Neural progenitor cell (in vitro differentiated cells): ENCODE data around the gene TOMM7.
"Not testable (repeated sequence)": the region's sequence is repeated elsewhere in the genome, so short reads cannot be mapped to it uniquely, and the experiment has no call there.

Experiments
- CTCF ChIP-seq: fragments of 200-600 bp; sonication (generic); IDR thresholded peaks from 2 replicates; pipeline ENCODE4 v1.5.1; 2017; ENCODE audit warnings: antibody characterized with exemption, mild to moderate bottlenecking
- EZH2 ChIP-seq: fragments of 200-600 bp; sonication (generic); IDR thresholded peaks from 2 replicates; pipeline ENCODE4 v1.6.1; 2017; ENCODE audit warnings: antibody characterized with exemption, mild to moderate bottlenecking, moderate library complexity
- EZH2phosphoT487 ChIP-seq: fragments of 200-600 bp; sonication (generic); IDR thresholded peaks from 2 replicates; pipeline ENCODE4 v1.6.1; 2017; ENCODE audit warnings: antibody characterized with exemption

GRCh38 chr7:22802831-22803230, 19.8 kb downstream of the TOMM7 start:
- TF ChIP-seq CTCF, EZH2phosphoT487, EZH2: not testable (repeated sequence)
